HG02759 (cell line): ENCODE measurements around the gene CROCC.
"Not testable (repeated sequence)": the region's sequence is repeated elsewhere in the genome, so short reads cannot be mapped to it uniquely, and the experiment has no call there.

Experiments
- ATAC-seq: cut with Tn5 transposase; IDR thresholded peaks from one replicate; pipeline ENCODE4 v1.9.1; 2021; ENCODE audit warnings: mild to moderate bottlenecking, moderate library complexity; ENCODE audit not compliant: unreplicated experiment

CROCC gene

GRCh38 chr1:16921391-16922185, at the start of gene CROCC:
Gene CROCC, plus strand, starts transcription at chr1:16921931. Its CDS starts 88 bp downstream, at chr1:16922019.
- no peak for ATAC-seq

- not testable (repeated sequence) for ATAC-seq
Measured at GRCh38 chr1:16872152-16873075, 49.3 kb upstream of the CROCC start.

GRCh38 chr1:16873076-16873879, 48.5 kb upstream of the CROCC start:
- ATAC-seq: not testable (repeated sequence)

- ATAC-seq: not testable (repeated sequence)
Measured at GRCh38 chr1:16874968-16875765, 46.6 kb upstream of the CROCC start.

GRCh38 chr1:16881742-16882141, 40.0 kb upstream of the CROCC start:
- ATAC-seq: not testable (repeated sequence)

- no peak for ATAC-seq
Measured at GRCh38 chr1:16882986-16883385, 38.7 kb upstream of the CROCC start.

- not testable (repeated sequence) for ATAC-seq
Measured at GRCh38 chr1:16884487-16884886, 37.2 kb upstream of the CROCC start.

- ATAC-seq: no peak
Measured at GRCh38 chr1:16886860-16887605, 34.7 kb upstream of the CROCC start.

GRCh38 chr1:16888860-16889816, 32.6 kb upstream of the CROCC start:
- no peak for ATAC-seq

- ATAC-seq: not testable (repeated sequence)
Measured at GRCh38 chr1:16890539-16891021, 31.2 kb upstream of the CROCC start.

GRCh38 chr1:16891057-16891456, 30.7 kb upstream of the CROCC start:
- not testable (repeated sequence) for ATAC-seq

GRCh38 chr1:16892978-16893525, 28.7 kb upstream of the CROCC start:
- not testable (repeated sequence) for ATAC-seq

- not testable (repeated sequence) for ATAC-seq
Measured at GRCh38 chr1:16893796-16894195, 27.9 kb upstream of the CROCC start.

GRCh38 chr1:16894338-16894737, 27.4 kb upstream of the CROCC start:
- not testable (repeated sequence) for ATAC-seq

- not testable (repeated sequence) for ATAC-seq
Measured at GRCh38 chr1:16895233-16895597, 26.5 kb upstream of the CROCC start.

- ATAC-seq: peak; percentile 97
Measured at GRCh38 chr1:16895598-16896315, 26.0 kb upstream of the CROCC start, which contains the start of gene RNU1-2. Gene RNU1-2, plus strand, starts transcription at chr1:16895980.
